GM10847 (cell line): ENCODE data around the gene CD302.

Experiments used
- POLR2A ChIP-seq: IDR thresholded peaks from 2 replicates; pipeline ENCODE4 v1.6.1; 2011; ENCODE audit not compliant: insufficient read length; ENCODE audit errors: extremely low read depth

The CD302 gene

GRCh38 chr2:159736048-159736447, 62.0 kb downstream of the CD302 start:
- no peak for TF ChIP-seq POLR2A

GRCh38 chr2:159735648-159736047, 62.4 kb downstream of the CD302 start:
- TF ChIP-seq POLR2A: no peak

- no peak for TF ChIP-seq POLR2A
These were observed 69.4 kb downstream of the CD302 start for GRCh38 chr2:159728629-159729028.

- no peak for TF ChIP-seq POLR2A
These were observed 72.3 kb downstream of the CD302 start for GRCh38 chr2:159725713-159726112.

- no peak for TF ChIP-seq POLR2A
These were observed 75.4 kb downstream of the CD302 start for GRCh38 chr2:159722580-159722979.

GRCh38 chr2:159720676-159721075, 77.3 kb downstream of the CD302 start:
- TF ChIP-seq POLR2A: no peak
